Measurements from ENCODE around the gene PLD4.

PLD4 gene

GRCh38 chr14:104974665-104975390, 50.1 kb downstream of the PLD4 start:
- DNase-seq (ENCODE audit: low spot score) = no peak

- no peak for DNase-seq (ENCODE audit: low spot score)
Observed at GRCh38 chr14:104975481-104976197, 51.0 kb downstream of the PLD4 start.

- peak; percentile 34 for DNase-seq (ENCODE audit: low spot score)
Observed at GRCh38 chr14:104976198-104977007, 51.7 kb downstream of the PLD4 start.

GRCh38 chr14:104977008-104977680, 52.5 kb downstream of the PLD4 start:
- no peak for DNase-seq (ENCODE audit: low spot score)

- no peak for DNase-seq (ENCODE audit: low spot score)
Observed at GRCh38 chr14:104977681-104978653, 53.3 kb downstream of the PLD4 start, which contains the start of gene AHNAK2. AHNAK2 (minus strand) TSS chr14:104978374; CDS start chr14:104978237, 137 bp downstream.

- no peak for DNase-seq (ENCODE audit: low spot score)
Observed at GRCh38 chr14:104978746-104979691, 54.3 kb downstream of the PLD4 start.

- DNase-seq (ENCODE audit: low spot score) = no peak
Observed at GRCh38 chr14:104979758-104980610, 55.3 kb downstream of the PLD4 start.

GRCh38 chr14:104980611-104981531, 56.2 kb downstream of the PLD4 start:
- no peak for DNase-seq (ENCODE audit: low spot score)

GRCh38 chr14:104981699-104982541, 57.2 kb downstream of the PLD4 start:
- no peak for DNase-seq (ENCODE audit: low spot score)

GRCh38 chr14:104982548-104983230, 58.0 kb downstream of the PLD4 start:
- no peak for DNase-seq (ENCODE audit: low spot score)

All from putamen (tissue), 1 donor.